ENCODE results near the gene KRT17. TPM values are rescaled to one million over a fixed set of nuclear protein-coding genes. Genes with fewer than 3 reads are reported as not detected.
"Not testable (repeated sequence)": the region's sequence is repeated elsewhere in the genome, so short reads cannot be mapped to it uniquely, and the experiment has no call there.

KRT17 gene
- total and polyA plus RNA-seq, 7 experiments from 2014 or later: not detected

DNA sequence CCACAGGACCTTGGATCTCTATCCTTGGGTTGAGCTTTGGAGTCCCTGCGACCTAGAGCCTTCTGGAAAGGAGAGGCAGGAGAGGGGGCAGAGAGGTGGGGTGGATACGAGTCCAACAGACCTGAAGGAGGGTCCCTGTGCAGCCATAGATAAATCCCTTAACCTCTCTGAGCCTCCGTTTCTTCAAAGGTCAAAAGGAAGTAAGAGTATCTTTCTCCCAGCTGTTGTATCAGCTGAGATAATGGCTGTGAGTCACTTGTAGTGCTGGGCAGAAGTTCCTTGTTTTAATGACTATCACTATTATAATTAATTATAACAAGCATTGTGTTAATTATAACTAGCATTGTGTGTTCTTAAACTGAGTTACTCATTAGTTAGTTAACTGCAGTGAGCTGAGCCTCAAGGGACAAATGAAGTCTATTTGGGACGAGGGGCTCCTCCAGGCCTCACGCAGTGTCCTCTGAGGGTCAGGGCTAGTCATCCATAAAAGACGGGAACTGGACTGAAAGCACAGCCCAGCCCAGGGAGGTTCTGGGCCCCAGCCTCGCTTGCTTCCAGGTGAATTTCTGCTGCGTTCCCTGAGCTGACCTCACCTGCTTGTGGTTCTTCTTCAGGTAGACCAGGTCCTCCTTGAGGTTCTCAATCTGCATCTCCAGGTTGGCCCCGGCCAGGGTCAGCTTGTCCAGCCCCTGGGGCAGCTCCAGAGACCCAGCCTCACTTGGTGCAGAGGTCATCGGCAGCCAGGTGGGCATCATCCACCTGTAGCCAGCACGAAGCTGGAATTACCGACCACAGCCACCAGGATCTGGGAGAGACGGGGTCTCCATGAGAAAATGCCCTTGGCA lies 5.7 kb upstream of the KRT17 start:
- no peak overlapping the region for H3K27ac ChIP-seq (ENCODE audit: low read depth, low read length)
- ATAC-seq (no peak), DNase-seq (no peak)
- ChIA-PET POLR2A (no interaction called here), CTCF (interaction anchor here (0.6 kb wide), 1 partner anchor 242 kb away, joined by 3 read pairs; no protein-coding TSS in a partner anchor)
- no peak overlapping the region for H3K4me3 ChIP-seq (ENCODE audit: low read length)
- no peaks in the 10 kb centered on the region for H3K36me3 ChIP-seq (ENCODE audit: control insufficient read depth in 2 of 3, insufficient read depth in 3 of 3, low read length in 3 of 3)
- Mint-ChIP-seq H3K4me1 (peaks cover 0 to 5% (median 0%) of the 10 kb centered on the region in 7 donors), H3K4me3 (no peak overlapping the region), H3K9me3 (no peaks in the 10 kb centered on the region), H3K27me3 (peaks cover 0 to 4% (median 0%) of the 10 kb centered on the region in 5 donors), H3K36me3 (no peaks in the 10 kb centered on the region), H3K27ac (no peak overlapping the region)
- H3K4me1 ChIP-seq (ENCODE audit: control insufficient read depth in 2 of 2, insufficient read depth in 2 of 2, low read length in 2 of 2): no peaks in the 10 kb centered on the region
- H3K9me3 ChIP-seq (ENCODE audit: control insufficient read depth in 2 of 3, low read length in 3 of 3): no peaks in the 10 kb centered on the region
- intact Hi-C loops (cut with micrococcal nuclease): no loop called here
- no peaks in the 10 kb centered on the region for H3K27me3 ChIP-seq (ENCODE audit: control insufficient read depth in 2 of 2, insufficient read depth in 2 of 2, low read length in 2 of 2)

GRCh38 chr17:41629316-41629715 lies 4.9 kb upstream of the KRT17 start:
- ATAC-seq: no peak
- POLR2A ChIA-PET: no interaction called here
- H3K4me1 Mint-ChIP-seq: peaks cover 0 to 5% (median 0%) of the 10 kb centered on the region in 7 donors
- no peak overlapping the region for H3K4me3 ChIP-seq (ENCODE audit: low read length)
- no peaks in the 10 kb centered on the region for H3K36me3 Mint-ChIP-seq
- H3K4me3 Mint-ChIP-seq: no peak overlapping the region
- DNase-seq: no peak
- H3K36me3 ChIP-seq (ENCODE audit: control insufficient read depth in 2 of 3, insufficient read depth in 3 of 3, low read length in 3 of 3): no peaks in the 10 kb centered on the region
- peaks cover 0 to 4% (median 0%) of the 10 kb centered on the region in 5 donors for H3K27me3 Mint-ChIP-seq
- no peaks in the 10 kb centered on the region for H3K9me3 ChIP-seq (ENCODE audit: control insufficient read depth in 2 of 3, low read length in 3 of 3)
- intact Hi-C loops (cut with micrococcal nuclease): no loop called here
- no peak overlapping the region for H3K27ac Mint-ChIP-seq
- H3K27ac ChIP-seq (ENCODE audit: low read depth, low read length): no peak overlapping the region
- no peaks in the 10 kb centered on the region for H3K4me1 ChIP-seq (ENCODE audit: control insufficient read depth in 2 of 2, insufficient read depth in 2 of 2, low read length in 2 of 2)
- CTCF ChIA-PET: no interaction called here
- H3K27me3 ChIP-seq (ENCODE audit: control insufficient read depth in 2 of 2, insufficient read depth in 2 of 2, low read length in 2 of 2): no peaks in the 10 kb centered on the region
- H3K9me3 Mint-ChIP-seq: no peaks in the 10 kb centered on the region

DNA sequence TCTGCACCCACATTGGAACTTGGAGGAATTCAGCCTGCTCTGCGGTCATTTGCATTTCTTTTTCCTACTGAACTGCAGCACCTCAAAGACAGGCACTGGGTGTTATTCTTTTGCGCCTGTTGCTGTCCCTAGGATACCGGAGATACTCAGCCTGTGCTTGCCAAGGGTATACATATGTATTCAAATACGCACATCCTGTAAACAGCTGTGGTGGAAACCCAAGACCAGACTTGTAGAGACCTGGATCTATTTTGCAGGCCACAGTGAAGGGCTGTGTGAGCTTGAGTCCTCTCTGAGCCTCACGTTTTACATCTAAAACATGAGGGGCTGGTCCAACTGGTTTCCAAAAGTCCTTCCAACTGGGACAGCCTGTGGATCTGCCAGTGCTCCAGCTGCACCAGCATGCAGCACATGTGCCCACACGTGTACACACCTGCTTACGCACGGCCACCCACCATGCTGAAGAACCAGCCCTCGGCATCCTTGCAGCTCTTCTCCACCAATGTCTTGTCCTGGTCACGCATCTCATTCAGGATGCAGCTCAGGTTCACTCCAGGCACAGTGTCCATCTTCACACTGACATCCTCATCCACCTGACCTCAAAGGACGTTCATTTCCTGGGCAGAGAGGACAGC lies 4.4 kb upstream of the KRT17 start:
- H3K9me3 Mint-ChIP-seq; H3K27me3 Mint-ChIP-seq; H3K36me3 Mint-ChIP-seq; H3K27ac Mint-ChIP-seq; ATAC-seq; H3K27me3 ChIP-seq (ENCODE audit: control insufficient read depth in 2 of 2, insufficient read depth in 2 of 2, low read length in 2 of 2); intact Hi-C loops (cut with micrococcal nuclease); H3K27ac ChIP-seq (ENCODE audit: low read depth, low read length); H3K4me3 ChIP-seq (ENCODE audit: low read length); H3K4me1 Mint-ChIP-seq; H3K4me3 Mint-ChIP-seq; DNase-seq; POLR2A ChIA-PET; H3K4me1 ChIP-seq (ENCODE audit: control insufficient read depth in 2 of 2, insufficient read depth in 2 of 2, low read length in 2 of 2); H3K9me3 ChIP-seq (ENCODE audit: control insufficient read depth in 2 of 3, low read length in 3 of 3); H3K36me3 ChIP-seq (ENCODE audit: control insufficient read depth in 2 of 3, insufficient read depth in 3 of 3, low read length in 3 of 3); CTCF ChIA-PET: not testable (repeated sequence)

GRCh38 chr17:41628073-41628370 lies 3.6 kb upstream of the KRT17 start:
- POLR2A ChIA-PET; DNase-seq; CTCF ChIA-PET; H3K4me1 ChIP-seq (ENCODE audit: control insufficient read depth in 2 of 2, insufficient read depth in 2 of 2, low read length in 2 of 2); H3K27ac ChIP-seq (ENCODE audit: low read depth, low read length); ATAC-seq; H3K9me3 Mint-ChIP-seq; H3K4me1 Mint-ChIP-seq; H3K36me3 ChIP-seq (ENCODE audit: control insufficient read depth in 2 of 3, insufficient read depth in 3 of 3, low read length in 3 of 3); H3K9me3 ChIP-seq (ENCODE audit: control insufficient read depth in 2 of 3, low read length in 3 of 3); H3K4me3 Mint-ChIP-seq; H3K27ac Mint-ChIP-seq; intact Hi-C loops (cut with micrococcal nuclease); H3K4me3 ChIP-seq (ENCODE audit: low read length); H3K27me3 Mint-ChIP-seq; H3K36me3 Mint-ChIP-seq; H3K27me3 ChIP-seq (ENCODE audit: control insufficient read depth in 2 of 2, insufficient read depth in 2 of 2, low read length in 2 of 2): not testable (repeated sequence)

DNA sequence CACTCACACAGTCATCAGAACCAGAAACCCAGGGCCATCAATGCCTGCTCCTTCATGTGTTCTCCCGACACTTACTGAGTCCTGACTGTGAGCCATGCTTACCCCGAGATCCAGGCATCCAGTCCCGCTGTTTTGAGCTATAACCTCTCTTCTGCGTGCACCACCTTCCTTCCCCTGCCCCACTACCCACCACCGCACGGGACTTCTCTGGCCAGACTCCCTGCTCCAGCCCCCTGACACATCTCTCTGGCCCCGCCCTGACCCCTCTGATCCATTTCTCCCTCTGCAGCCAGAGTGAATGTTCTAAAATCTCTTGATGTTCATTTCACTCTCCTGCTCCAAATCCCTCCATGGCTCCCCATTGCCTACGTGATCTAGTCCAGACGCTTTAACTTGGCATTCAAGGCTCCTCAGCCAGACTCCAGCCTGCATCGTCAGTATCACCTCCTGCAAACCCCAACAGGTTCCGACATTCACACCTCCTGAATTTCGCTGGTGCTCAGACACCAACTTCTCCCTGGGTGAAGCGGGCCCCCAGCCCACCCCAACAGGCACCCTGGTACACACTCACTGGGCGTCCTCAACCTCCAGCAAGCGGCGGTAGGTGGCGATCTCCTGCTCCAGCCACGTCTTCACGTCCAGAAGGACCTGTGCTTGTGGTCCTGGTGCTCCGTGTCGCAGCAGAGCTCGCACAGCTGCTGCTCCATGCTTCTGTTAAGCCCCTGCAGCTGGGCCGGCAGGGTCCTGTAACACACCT lies 3.1 kb upstream of the KRT17 start:
- H3K27ac ChIP-seq (ENCODE audit: low read depth, low read length): no peak overlapping the region
- ChIA-PET CTCF (no interaction called here), POLR2A (no interaction called here)
- no peaks in the 10 kb centered on the region for H3K36me3 ChIP-seq (ENCODE audit: control insufficient read depth in 2 of 3, insufficient read depth in 3 of 3, low read length in 3 of 3)
- Mint-ChIP-seq H3K36me3 (no peaks in the 10 kb centered on the region), H3K4me1 (peaks cover 0 to 5% (median 0%) of the 10 kb centered on the region in 7 donors), H3K9me3 (no peaks in the 10 kb centered on the region), H3K27me3 (peaks cover 0 to 4% (median 0%) of the 10 kb centered on the region in 5 donors), H3K27ac (no peak overlapping the region), H3K4me3 (no peak overlapping the region)
- intact Hi-C loops (cut with micrococcal nuclease): no loop called here
- no peaks in the 10 kb centered on the region for H3K4me1 ChIP-seq (ENCODE audit: control insufficient read depth in 2 of 2, insufficient read depth in 2 of 2, low read length in 2 of 2)
- H3K4me3 ChIP-seq (ENCODE audit: low read length): no peak overlapping the region
- ATAC-seq (no peak), DNase-seq (no peak)
- no peaks in the 10 kb centered on the region for H3K9me3 ChIP-seq (ENCODE audit: control insufficient read depth in 2 of 3, low read length in 3 of 3)
- H3K27me3 ChIP-seq (ENCODE audit: control insufficient read depth in 2 of 2, insufficient read depth in 2 of 2, low read length in 2 of 2): no peaks in the 10 kb centered on the region

- H3K4me1 Mint-ChIP-seq; H3K27ac Mint-ChIP-seq; DNase-seq; H3K4me1 ChIP-seq (ENCODE audit: control insufficient read depth in 2 of 2, insufficient read depth in 2 of 2, low read length in 2 of 2); ATAC-seq; H3K9me3 ChIP-seq (ENCODE audit: control insufficient read depth in 2 of 3, low read length in 3 of 3); H3K27ac ChIP-seq (ENCODE audit: low read depth, low read length); H3K9me3 Mint-ChIP-seq; H3K27me3 ChIP-seq (ENCODE audit: control insufficient read depth in 2 of 2, insufficient read depth in 2 of 2, low read length in 2 of 2); H3K36me3 ChIP-seq (ENCODE audit: control insufficient read depth in 2 of 3, insufficient read depth in 3 of 3, low read length in 3 of 3); H3K4me3 ChIP-seq (ENCODE audit: low read length); intact Hi-C loops (cut with micrococcal nuclease); CTCF ChIA-PET; H3K4me3 Mint-ChIP-seq; H3K36me3 Mint-ChIP-seq; H3K27me3 Mint-ChIP-seq; POLR2A ChIA-PET: not testable (repeated sequence)
Measured at GRCh38 chr17:41626914-41627295, 2.5 kb upstream of the KRT17 start.
